H1 (cell line): ENCODE measurements around the gene ATP2B1.

Experiments used
- SAP30 ChIP-seq: fragments of 300-600 bp; sonication (generic); IDR thresholded peaks from 2 replicates; pipeline ENCODE4 v1.7.1; 2012; ENCODE audit warnings: low read length, moderate library complexity, mild to moderate bottlenecking, inconsistent platforms; ENCODE audit not compliant: insufficient read depth, insufficient replicate concordance
- TF ChIP-seq, protein P1 (sequence below): IDR thresholded peaks from 2 replicates; pipeline ENCODE4 v1.6.1; 2011; ENCODE audit warnings: low read depth, mild to moderate bottlenecking, low read length; ENCODE audit not compliant: insufficient read depth

DNA sequence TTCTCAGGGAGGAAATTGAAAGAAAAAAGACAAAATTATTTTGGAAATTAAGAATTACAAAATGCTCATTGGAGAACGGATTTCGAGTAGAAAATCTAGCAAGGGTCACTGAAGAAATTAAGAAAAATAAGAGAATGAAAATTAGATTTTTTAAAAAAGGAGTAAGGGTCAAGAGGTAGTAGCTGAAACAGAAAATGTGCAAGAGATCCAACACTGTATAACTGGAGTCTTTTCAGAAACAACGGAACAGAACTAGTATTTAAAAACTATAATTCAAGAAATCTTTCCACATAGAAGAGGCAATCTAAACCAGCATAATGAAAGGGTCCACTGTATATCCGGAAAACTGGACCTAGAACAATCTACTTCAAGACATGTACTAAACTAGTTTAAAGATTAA lies 28.2 kb downstream of the ATP2B1 start:
- TF ChIP-seq, protein P1, sequence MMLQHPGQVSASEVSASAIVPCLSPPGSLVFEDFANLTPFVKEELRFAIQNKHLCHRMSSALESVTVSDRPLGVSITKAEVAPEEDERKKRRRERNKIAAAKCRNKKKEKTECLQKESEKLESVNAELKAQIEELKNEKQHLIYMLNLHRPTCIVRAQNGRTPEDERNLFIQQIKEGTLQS, result no peak
- TF ChIP-seq SAP30, result no peak
